NCI-H526 (cell line): Measurements from ENCODE around the gene PLCE1.
A peak's percentile ranks its signal among the peaks of the same experiment; 100 is the strongest.
"Not testable (repeated sequence)": the region's sequence is repeated elsewhere in the genome, so short reads cannot be mapped to it uniquely, and the experiment has no call there.

Experiments used
- DNase-seq, 2 experiments: peaks; one replicate each; lab custom pipeline; 2025; lab: John Stamatoyannopoulos, UW

The PLCE1 gene

DNA sequence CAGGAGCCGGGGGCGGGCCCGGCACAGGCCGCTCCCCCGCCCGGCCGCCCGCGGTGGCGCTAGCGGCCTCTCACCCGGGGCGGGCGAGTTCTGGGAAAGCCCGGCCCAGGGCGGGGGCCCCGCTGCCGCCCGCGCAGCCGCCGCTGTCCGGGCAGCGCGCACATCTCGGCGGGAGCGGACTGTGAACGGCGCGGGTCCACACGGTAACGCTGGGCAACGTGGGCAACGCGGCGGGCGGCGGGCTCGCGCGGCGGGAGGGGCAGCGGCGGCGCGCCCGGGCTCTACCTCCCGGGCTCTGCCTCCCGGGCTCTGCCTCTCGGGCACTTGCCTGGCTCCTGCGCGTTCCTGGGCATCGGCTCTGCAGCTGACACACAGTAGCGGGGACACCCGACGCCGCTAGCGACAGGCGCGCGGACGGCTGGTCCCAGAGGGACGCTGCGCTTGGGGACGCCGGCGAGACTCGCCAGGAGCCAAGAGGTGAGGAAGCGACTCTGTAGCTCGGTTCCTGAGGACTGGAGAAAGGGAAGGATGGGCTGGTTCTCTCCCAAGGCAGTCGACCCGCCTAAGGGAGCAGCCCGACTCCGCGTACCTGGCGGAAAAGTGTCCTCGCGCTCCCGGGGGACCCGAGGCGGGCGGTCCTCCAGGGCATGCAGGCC, at the start of gene PLCE1:
TSS of gene PLCE1 (plus strand) at position 150 of the 656 bp plus-strand sequence. CDS start 37,116 bp downstream, outside the sequence.
- DNase-seq = peak; percentile 20 to 72

DNA sequence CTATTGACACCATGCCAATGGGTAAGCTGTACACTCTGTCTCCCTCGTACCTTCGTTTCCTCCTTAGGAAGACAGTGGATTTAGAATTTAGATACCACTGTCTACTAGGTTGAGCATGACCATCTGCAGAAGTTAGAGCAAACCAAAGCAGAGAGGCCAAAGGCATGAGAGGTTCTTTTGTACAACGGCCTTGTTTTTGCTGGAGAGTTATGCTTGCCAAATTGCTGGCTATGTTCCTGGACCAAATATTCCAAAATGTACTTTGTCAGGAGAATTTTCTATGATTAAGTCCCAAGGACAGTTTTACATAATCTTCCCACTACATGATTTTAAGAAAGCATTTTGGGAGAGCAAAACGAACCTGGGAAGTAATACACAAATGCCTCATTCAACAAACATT, 47.9 kb upstream of the PLCE1 start:
- DNase-seq = no peak

DNA sequence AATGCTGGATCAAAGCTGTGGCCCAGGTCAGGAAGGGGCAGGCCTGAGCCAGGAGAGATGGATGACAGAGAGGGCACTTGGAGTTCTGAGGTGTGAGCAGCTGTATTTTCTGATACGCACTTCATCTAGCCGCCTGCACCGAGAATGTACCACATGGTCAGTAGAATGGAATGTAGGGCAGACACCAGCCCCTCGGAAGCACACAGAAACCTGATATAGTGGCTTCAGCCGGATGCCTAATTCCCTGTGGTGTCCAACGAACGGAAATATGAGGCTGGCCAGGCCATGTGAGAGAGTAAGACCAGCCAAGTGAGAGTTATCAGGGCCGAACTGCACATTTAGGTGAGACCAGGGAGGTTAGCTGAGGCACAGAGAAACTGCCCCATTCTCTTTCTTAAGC, 46.7 kb upstream of the PLCE1 start:
- DNase-seq = no peak

DNA sequence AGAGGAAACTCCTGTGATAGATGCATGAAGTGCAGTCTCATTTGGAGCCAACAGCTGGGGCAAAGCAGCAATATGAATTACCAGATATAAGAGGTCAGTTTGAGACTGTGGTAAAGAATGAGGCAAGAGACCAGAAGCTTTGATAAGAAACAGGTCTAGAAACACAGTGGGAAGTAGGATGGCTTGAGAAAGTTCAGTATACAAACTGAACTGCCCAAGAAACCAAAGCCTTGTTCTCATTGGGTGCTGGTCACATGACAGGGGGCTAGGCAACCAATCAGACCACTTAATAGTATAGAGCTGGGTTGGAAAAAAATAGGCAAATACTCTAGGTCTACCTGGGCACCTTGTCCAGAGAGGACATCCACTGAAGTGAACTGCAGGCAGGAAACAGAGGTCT, 46.2 kb upstream of the PLCE1 start:
- DNase-seq = no peak

DNA sequence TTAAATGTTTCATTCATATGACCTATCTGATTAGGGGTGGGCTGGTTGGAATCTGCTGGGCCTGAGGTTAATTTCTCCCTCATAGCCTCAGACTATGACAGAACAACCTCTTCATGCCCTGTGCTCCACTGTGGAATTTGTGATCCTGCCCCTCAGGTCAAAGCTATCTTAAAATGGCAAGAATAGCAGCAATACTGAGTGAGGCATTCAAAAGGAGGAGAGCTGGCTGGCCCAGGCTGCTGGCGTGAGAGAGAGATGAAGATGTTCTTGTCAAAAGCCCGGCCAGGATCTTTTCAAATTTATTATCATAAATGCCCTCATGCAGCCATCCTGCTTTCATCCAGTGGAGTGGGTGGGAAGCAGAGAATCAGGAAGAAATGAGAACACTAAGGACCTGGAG, 41.8 kb upstream of the PLCE1 start:
- DNase-seq = no peak

GRCh38 chr10:93954299-93954698, 39.4 kb upstream of the PLCE1 start:
- DNase-seq = no peak

- no peak for DNase-seq
Observed at GRCh38 chr10:93954726-93955363, 38.9 kb upstream of the PLCE1 start.

DNA sequence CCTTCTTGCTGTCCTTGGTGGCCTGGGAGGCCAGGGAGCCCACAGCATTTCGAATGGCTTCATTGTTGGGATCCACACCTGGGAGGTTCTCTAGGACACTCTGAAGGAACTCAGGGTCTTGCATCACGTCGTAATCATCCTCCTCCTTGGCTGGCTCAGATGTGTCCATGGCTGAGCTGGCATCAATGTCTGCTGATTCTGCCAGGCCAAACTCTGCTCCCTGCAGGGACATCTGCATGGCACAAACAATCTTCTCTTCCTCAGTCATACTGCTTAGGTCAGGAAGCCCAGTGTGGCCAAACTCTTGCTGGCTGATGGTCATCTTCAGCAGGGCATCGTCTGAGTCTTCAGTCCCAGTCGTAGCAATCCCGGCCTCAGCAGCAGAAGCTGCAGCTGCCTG, 34.9 kb upstream of the PLCE1 start:
- DNase-seq = no peak

GRCh38 chr10:93960988-93961387, 32.7 kb upstream of the PLCE1 start:
- DNase-seq = not testable (repeated sequence)

GRCh38 chr10:93962973-93963372, 30.8 kb upstream of the PLCE1 start:
- DNase-seq = no peak

DNA sequence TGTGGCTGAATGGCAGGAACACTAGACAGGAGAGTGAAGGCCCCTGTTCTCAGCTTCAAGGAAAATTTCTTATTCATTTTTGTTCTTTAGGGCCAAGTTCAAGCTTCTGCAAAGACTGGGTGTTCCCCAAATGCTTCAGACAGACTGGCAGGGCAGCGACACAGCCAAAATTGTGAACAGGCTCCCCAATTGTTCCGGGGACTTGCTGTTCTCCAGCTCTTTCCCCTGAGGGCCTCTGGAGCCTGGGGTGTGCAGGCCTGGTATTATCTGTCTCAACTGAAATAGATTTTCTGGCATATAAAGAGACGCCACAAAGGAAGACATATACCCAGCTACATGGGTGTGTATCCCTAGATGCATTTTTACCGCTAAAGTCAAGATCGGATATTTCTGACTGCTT, 30.3 kb upstream of the PLCE1 start:
- DNase-seq = no peak

- no peak for DNase-seq
Observed at GRCh38 chr10:93965911-93966310, 27.8 kb upstream of the PLCE1 start.

DNA sequence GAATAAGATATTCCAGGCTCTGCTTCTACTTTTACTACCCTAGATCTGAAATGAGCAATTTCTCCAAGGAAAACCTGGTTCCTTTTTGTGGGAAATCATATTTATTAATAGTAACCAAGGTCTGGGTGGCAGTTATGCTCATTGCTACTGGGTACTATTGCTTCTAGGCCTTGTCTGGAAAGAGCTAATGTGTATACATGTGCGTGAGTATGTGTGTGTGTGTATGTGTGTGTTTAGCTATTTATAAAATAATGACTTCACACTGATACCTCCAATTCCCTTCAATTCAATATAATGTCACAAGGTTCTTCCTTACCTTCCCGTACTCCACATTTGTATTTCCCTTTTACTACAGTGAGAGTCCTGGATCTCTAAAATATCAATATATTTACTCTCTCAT, 26.0 kb upstream of the PLCE1 start:
- DNase-seq = no peak

- no peak for DNase-seq
Observed at GRCh38 chr10:93968540-93968945, 25.2 kb upstream of the PLCE1 start.

DNA sequence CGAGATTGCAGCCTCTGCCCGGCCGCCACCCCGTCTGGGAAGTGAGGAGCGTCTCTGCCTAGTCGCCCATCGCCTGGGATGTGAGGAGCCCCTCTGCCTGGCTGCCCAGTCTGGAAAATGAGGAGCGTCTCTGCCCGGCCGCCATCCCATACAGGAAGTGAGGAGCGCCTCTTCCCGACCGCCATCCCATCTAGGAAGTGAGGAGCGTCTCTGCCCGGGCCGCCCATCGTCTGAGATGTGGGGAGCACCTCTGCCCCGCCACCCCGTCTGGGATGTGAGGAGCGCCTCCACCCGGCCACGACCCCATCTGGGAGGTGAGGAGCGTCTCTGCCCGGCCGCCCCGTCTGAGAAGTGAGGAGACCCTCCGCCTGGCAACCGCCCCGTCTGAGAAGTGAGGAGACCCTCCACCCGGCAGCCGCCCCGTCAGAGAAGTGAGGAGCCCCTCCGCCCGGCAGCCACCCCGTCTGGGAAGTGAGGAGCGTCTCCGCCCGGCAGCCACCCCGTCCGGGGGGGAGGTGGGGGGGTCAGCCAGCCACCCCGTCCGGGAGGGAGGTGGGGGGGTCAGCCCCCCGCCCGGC, 23.2 kb upstream of the PLCE1 start:
- DNase-seq = not testable (repeated sequence)

DNA sequence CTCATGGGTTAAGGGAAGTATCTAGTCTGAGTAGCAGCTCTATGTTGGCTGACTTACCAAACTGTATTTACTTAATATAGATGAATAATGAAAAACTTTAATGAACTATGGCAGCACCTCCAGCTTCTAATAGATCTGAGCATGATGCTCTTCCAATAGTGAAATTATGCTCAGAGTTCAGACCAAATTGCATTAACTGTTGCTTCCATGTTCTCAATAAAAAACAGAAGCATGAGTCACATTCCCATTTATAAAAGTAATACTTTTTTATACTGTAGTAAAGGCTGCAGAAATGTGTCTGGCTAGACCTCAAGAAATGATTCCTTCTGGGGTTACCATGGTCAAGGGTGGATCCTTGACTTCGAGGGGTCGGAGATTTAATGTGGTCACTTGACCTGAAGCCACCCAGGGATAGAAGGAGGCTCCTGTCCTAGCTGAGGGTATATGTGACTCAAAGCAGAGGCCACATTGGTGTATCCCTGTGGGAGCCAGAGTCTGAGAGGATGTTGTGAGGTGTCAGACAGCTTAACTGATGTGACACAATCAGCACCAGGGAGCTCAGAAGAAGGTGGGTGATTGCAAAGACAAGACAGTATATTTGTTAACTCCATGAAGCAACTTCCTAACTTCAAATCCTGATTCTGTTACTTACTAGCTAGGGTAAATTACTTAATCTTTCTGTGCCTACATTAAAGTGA, 19.8 kb upstream of the PLCE1 start:
- no peak for DNase-seq

DNA sequence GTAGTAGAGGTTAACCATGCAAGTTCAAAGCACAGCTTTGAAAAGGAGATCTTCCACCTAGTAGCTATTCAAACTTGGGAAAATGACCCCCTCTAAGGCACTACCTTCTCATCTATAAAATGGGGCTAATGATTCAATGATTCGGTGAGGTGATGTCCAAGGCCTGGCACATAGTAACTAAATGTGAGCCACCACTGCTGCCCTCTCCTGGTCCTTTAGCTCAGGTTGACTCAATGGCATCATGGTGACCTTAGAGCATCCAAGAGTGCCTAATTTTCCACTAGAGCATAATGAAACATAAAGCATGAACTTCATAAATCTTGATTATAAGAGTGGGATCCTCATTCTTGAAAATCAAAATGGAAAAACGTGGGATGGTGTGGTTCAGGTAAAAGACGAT, 16.3 kb upstream of the PLCE1 start:
- DNase-seq = no peak

DNA sequence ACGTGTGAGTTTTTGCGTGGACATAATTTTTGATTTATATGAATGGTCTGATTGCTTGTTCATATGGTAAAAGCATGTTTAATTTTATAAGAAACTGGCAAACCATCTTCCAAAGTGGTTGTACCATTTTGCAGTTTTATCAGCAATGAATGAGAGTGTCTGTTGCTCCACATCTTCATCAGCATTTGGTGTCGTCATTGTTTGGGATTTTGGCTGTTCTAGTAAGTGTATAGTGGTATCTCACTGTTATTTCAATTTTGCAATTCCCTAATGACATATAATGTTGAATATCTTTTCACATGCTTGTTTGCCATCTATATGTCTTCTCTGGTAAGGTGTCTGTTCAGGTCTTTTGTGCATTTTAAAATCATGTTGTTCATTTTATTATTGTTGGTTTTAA, 13.2 kb upstream of the PLCE1 start:
- DNase-seq = no peak

- DNase-seq = no peak
Observed at GRCh38 chr10:93991114-93991513, 2.6 kb upstream of the PLCE1 start.

DNA sequence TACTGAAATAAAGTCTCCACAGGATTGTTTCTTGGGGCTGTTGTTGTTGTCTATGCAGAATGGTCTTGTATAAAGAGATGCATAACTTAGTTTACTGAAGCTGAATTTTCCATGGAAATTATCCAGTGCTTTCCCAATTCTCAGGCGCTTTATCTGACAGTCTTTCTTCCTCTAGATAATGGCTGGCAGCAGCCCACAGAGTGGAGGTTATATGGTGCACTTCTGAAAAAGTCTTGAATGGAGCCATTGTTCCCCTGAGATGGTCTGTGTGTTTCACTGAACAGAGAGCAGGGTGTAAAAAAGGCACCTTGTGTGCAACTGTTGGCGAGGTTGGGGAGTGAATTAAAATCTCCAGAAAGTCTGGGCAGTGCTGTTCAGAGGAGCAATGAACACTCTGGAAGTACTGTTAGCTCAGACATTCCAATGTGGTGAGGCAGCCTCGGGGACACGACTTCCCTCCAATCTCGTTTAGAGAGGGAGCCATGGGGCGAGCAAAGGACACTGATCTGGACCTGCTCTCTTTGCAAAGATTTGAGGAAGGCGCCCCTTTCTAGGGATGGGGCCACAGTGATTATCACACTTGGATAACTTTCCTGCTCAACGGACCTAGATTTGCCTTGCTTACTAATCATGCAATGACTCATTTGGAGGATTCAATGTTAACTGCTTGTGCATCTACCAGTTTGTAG, 2.0 kb upstream of the PLCE1 start:
- peak; percentile 28 to 33 for DNase-seq

- DNase-seq = no peak
Observed at GRCh38 chr10:93992400-93993030, 1.2 kb upstream of the PLCE1 start.

- DNase-seq = no peak
Observed at GRCh38 chr10:93993414-93993781, 333 bp upstream of the PLCE1 start.
